K562 (cell line): ENCODE results near the gene NUDT22. TPM values are rescaled to one million over a fixed set of nuclear protein-coding genes. Genes with fewer than 3 reads are reported as not detected.

ENCODE experiments used
- MTA1 ChIP-seq: fragments of 450-650 bp; IDR thresholded peaks from 2 replicates; pipeline ENCODE4 v1.6.1; 2017; ENCODE audit warnings: borderline replicate concordance
- ZNF407 ChIP-seq: fragments of 450-650 bp; IDR thresholded peaks from 2 replicates; pipeline ENCODE4 v1.6.1; 2016; ENCODE audit warnings: low read depth
- polyA plus RNA-seq, 8 experiments: library from polyadenylated mRNA; depleted of rRNA in 4 of 8; stranded (reverse) in 5 of 8; unstranded in 3 of 8; fragments of >200 nt; fragmentation: Nextera tagmentation in 2 of 8; fragmentation: Illumina TruSeq in 1 of 8; extraction: Ambion mirVana in 2 of 8; extraction: Trizol in 1 of 8; gene quantifications; 2 replicates each; pipeline versions ENCODE4 v1.2.1 to v1.2.3, GENCODE V29; 2011 to 2014; ENCODE audit warnings: inconsistent platforms in 1 of 8, missing spikeins in 1 of 8
- total RNA-seq, 7 experiments: library from RNA; depleted of rRNA in 6 of 7; stranded (reverse); fragments of >200 nt in 6 of 7; fragmentation: Illumina TruSeq in 2 of 7; extraction: Trizol in 2 of 7; gene quantifications; 2 replicates each; pipeline versions ENCODE4 v1.2.1 to v1.2.3, GENCODE V29; 2011 to 2021; ENCODE audit warnings: low replicate concordance in 1 of 7

Gene NUDT22
- total and polyA plus RNA-seq, 9 of the 15 experiments (the other 6 are each of a cell fraction or from before 2014, with no cell fraction given), result 6.3 to 92.6 (median 37.4) TPM

- TF ChIP-seq ZNF407, result no peak
- TF ChIP-seq MTA1, result no peak
These were observed 21.5 kb upstream of the NUDT22 start (continued) for GRCh38 chr11:64204464-64204989.
